HG02763 (cell line): ENCODE data around the gene NISCH.

ENCODE experiments used
- ATAC-seq: cut with Tn5 transposase; IDR thresholded peaks from one replicate; pipeline ENCODE4 v1.9.1; 2021; ENCODE audit warnings: mild to moderate bottlenecking, moderate library complexity; ENCODE audit not compliant: unreplicated experiment

Gene NISCH

DNA sequence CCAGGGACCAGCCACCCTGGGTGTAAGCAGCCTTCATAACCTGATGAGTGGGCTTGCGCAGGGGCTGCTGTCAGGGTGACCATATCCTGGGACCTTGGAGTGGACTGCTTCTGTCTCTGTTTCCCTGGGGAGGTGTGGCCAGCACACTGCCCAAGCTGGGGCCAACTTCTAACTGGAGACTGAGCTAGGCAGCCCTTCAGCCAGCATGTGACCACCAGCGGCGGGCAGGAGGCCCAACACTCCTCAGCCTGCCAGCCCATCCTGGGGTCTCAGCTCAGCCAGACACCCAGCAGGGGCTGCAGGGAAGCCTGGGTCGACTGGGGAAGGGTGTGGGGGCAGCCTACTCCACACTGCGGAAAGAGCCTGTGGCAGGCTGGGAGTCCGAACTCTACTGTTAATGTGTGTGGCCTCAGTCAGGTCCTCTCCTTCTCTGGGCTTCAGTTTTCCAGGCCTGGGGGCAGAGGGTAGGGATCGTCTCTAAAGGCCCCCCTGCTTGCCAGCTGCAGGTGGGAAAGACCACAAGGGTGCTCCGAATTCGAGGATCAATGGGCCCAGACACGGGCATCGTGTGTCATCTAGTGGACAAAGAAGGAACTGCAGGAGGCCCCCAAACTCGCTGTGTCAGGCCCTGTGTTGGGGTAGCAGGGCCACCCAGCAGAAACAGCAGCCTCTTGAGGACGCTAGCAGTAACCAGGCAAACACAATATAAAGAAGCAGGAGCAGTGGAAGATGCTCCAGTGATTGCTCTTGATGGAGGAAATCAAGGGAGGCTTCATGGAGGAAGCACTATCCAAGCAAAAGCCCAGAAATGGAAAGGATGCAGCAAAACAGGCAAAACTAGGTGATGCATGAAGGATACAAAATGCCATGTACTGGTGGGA, 8.5 kb upstream of the NISCH start:
- ATAC-seq, result no peak

DNA sequence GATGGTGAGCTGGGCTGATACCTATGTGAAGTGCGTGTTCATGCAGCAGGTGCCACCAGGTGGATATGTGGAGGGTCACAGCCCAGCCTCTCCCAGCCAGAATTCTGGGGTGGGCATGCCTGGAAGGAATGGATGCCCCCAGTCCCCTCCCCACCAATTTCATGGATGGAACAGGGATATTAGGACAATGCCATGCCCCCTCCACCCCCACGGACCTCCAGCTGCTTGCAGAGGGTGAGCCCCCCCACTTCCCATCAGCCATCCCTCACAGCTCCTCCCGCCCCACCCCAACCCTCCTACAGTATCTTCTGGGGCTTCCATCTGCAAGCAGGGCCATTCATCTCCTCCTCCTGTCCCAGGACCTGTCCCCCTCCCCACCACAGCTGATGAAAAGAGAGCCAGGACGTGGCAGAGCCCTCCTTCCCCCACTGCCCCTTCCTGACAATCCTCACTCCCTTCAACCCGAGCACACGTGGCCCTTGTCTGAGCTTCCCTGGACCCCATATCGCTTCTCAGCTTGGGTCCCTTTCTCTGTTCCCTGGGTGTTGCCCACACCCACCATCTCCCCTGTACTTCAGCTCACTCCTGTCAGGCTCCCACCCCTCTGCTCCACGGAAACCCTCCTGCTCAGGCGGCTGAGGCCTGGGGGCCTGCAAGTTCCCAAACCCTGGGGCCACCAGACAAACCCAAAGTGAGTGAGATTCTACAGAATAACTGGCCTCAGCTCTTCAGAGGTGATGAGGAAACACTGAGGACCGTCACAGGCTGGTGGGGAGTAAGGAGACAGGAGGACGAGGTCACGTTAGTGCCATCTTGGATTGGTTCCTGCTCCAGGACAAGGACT, 7.7 kb upstream of the NISCH start:
- no peak for ATAC-seq

DNA sequence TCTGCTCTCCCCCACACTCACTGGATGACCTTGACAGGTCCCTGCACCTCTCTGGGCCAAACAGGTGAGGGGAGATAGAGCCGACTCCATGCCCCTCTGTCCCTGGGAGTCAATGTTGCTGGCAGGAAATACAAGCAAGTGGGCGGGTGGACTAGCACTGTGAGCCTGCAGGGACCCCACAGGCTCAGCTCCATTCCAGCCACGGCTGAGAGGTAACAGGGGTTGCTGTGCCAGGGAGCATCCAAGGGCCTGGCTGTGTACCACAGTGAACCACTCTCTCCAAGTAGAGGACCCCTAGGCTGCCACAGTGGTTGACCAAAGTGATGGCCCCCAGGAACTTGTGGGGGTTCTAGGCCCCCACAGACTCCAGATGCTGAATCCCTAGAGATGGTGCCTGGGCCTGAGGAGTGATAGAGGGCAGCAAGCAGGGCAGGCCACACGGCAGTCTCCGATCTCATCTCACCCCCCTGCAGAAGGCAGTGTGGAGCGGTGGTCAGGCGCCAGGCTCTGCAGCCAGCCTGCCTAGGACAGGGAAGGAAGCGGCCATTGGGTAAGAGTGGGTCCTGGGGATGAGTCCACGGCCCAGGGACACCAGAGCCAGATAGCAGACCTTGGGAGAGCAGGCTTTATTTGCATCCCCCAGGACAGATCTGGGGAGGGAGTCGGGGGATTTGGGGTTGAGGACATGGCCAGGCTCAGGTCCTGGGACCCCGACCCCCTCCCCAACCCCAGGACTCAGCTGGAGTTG, 4.7 kb upstream of the NISCH start:
- ATAC-seq, result no peak

DNA sequence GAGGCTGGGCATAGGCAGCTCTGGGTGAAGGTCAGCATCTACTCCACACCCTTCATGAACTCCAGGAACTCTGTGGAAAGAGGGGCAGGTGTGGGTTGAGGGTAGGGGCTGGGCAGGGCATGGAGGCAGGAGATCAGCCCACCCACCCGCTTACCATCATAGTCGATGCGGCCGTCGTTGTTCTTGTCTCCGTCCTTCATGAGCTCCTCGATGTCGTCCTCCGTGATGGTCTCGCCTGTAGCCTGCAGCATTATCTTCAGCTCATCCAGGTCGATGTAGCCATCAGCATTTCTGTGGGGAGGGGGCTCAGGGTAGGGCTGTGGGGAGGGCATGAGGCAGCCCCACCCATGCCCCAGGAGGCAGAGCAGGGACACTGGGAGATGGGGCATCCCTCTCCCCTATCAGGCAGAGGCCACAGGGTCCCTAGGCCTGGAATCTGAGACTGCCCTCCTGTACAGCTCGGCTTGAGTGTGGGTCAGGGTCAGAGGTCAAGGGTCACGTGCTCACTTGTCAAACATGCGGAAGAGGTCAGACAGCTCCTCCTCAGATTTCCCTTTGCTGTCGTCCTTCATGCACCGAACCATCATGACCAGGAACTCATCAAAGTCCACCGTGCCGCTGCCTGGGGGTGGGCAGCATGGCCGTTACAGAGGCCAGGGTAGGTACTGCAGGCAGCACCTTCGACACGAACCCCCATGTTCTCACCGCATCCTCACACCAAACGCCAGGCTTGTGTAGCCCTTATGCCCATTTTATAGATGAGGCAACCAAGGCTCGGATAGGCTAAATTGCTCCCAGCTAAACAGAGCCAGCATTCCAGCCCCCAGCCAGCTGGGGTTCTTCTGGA, 3.9 kb upstream of the NISCH start:
- no peak for ATAC-seq

DNA sequence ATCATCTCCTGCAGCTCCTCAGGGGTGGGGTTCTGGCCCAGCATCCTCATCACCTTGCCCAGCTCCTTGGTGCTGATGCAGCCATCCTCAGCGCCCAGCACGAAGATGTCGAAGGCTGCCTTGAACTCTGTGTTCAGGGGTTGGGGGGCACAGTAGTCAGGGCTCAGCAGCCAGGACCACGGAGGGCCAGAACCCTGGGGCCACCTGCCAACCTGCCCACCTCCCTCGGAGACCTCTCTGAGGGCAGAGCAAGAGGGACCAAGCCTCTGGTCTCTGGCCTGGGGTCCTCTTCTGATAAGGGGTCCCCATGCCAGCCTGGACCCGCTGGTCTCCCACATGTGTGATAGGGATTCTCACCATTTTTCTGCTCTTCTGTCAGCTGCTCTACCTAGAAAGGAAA, 3.3 kb upstream of the NISCH start:
- no peak for ATAC-seq

- ATAC-seq, result no peak
Observed at GRCh38 chr3:52452570-52453221, 2.7 kb upstream of the NISCH start.

DNA sequence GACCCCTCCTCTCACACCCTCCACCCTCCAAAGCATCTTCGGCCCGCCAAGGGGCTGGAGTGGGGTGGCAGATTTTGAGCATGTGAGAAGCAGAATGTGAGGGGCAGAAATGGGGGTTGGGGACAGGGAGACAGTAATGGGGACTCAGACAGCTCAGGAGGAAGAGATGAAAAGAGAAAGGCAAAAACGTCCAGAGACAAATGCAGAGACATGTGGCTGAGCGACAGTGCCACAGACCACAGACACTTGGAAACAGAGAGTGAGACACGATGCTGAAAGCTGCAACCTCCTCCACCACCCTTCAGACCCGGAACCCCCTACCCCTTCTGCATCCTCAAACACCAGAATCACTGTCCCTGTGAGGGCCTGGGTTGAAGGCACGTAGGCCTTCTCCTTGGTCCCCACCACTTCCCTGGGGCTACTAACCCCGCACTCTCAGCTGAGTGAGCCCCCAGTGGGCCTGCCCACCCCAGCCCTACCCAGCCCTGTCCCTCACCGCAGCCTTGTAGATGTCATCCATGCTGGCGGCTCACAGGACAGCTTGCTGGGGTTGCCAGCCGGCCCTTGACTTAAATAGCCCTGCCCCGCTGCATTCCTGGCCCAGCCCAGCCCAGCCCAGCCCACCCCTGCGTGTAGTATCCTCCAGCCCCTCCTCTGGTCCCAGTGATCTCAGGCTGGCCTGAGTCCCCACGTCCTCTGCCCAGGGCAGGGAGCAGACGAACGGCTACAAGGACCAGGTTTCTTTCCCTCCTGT, 1.7 kb upstream of the NISCH start, which contains the start of gene TNNC1:
Gene TNNC1, minus strand, starts transcription at position 546 of the 754 bp plus-strand sequence. Its CDS starts 26 bp downstream, at position 520.
- ATAC-seq, result no peak

DNA sequence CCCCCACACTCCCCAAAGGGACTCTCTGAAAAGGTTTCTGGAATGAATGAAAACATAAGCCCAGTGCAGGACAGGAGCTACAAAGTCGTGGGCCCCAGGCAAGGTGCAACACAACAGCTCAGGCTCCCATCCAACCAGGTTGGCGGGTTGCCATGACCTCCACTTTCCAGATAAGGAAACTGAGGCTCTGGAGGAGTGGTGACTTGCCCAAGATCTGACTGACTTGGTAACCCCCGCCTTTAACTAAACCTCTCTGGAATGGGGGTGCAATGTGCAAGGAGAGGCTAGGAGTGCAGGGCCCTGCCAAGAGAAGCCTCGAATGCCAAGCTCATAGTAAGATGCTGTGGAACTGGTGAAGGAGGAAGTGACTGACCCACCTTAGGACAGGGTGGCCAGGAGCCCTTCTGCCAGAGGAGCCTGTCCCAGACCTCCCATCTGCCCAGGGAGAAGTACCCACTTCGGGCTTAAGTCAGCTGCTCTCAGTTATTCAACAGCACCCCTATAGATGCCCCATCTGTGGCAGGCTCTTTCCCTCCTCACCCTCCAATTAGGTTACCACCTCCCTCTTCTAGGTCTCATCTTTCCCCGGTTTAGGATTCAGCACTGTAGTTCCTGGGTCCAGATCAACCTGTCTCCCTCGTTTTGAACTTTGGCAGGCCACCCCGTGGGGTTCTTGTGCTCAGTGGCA, 1.0 kb upstream of the NISCH start:
- ATAC-seq, result no peak

DNA sequence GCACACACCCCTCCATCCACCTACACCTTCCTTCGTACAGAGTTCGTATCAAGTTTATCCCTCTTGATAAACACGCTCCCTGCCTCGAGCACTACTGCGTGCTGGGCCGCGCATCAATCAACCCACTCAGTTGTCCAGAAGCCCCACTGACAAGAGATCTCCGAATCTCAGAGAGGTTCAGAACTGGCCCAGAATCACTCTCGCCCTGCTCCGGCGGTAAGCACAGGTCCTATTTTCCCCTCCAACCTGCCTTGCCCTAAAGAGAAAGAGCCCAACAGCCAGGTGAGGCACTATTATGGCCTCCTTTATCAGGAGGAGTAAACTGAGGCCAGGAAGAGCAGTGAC, 494 bp upstream of the NISCH start:
- no peak for ATAC-seq

- no peak for ATAC-seq
Observed at GRCh38 chr3:52456169-52456799, 880 bp downstream of the NISCH start.

GRCh38 chr3:52456800-52457183, 1.4 kb downstream of the NISCH start:
- ATAC-seq, result no peak

GRCh38 chr3:52458031-52458760, 2.8 kb downstream of the NISCH start:
- no peak for ATAC-seq

DNA sequence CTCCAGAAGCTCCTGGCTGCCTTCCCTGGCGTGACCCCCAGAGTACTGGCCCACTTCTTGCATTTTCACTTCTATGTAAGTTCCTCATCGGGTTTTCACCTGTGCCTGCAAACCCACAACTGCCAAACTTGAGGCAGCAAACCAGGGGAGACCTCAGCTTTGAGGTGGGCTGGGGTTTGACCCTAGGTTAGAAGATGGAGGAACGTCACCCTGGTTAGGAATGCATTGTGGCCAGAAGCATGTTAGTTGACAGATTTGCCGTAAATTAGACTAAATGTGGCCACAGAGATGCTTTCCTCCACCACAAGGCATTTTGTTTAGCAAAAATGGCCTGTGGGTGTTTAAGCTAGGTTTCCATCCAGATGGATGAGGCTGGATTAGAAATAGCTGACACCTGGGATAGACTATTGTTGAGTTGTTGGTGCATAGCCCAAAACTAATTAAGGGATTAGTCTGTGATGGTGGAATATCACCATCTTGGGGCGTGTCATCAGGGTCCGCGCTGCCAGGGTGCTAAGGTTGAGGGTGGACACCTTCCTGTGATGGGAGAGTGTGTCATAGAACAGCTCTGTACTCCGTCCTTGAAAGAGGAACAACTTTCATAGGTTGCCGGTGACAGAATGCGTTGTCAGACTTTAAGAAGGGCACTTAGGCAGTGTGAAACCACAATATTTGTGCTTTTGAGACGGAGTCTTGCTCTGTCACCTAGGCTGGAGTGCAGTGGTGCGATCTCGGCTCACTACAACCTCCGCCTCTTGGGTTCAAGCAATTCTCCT, 3.6 kb downstream of the NISCH start:
- no peak for ATAC-seq

DNA sequence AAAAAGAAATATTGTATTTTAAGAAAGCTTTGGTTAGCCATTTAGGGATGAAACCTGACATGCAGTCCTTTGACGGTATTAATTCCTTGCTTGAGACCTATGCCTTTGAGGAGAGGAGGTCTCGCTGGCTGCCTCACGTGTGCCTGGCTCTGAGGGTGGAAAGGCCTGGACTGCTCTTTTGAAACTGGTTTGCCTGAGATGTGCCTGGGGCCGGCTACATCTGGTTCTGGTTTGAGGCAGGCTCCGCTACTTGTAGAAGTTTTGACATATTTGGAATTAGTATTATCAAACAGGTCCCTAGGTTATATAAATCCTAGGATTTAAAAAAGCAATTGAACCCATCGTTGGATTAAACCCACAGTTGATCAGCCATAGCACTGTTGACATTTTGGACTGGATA, 6.5 kb downstream of the NISCH start:
- no peak for ATAC-seq

DNA sequence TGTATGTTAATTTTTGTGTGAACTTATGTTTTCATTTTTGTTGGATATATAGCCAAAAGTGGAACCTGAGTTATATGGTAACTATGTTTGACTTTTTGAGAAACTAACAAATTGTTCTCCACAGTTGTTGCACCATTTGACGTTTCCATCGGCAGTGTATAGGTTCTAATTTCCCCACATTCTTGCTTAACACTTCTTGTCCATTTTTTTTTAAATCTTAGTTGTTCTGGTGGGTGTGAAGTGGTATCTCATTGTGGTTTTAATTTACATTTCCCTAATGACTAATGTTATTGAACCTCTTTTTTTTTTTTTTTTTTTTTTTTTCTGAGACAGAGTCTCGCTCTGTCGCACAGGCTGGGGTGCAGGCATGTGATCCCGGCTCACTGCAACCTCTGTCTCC, 8.0 kb downstream of the NISCH start:
- ATAC-seq, result no peak

DNA sequence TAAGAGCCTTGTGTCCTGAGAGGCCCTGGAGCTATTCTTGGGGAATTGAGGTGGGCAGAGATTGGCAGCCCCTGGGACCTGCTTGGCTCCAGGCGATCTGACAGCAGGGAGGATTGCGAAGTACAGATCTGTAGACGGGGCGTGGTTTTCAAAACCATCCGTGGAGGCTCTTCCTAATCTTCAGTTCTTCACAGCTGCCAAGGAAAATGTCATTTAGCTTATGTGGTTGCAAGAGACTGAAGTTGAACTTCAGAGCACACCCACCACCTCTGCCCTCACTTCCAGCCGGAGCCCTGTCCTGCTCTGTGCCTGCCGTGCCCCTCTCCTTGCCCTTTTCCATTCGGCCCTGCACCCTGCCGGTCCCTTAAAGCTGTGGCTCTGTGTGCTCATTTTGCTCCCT, 12.9 kb downstream of the NISCH start:
- ATAC-seq, result no peak

- ATAC-seq, result no peak
Observed at GRCh38 chr3:52469001-52469400, 13.6 kb downstream of the NISCH start.
